22Rv1 (cell line): ENCODE data around the gene KCNG4.

Source experiments
- CTCF ChIP-seq: fragments of 450-650 bp; IDR thresholded peaks from 2 replicates; pipeline ENCODE4 v1.5.1; 2017; ENCODE audit warnings: mild to moderate bottlenecking
- ZFX ChIP-seq: fragments of 450-650 bp; IDR thresholded peaks from 2 replicates; pipeline ENCODE4 v1.6.1; 2017; ENCODE audit warnings: antibody characterized with exemption, borderline replicate concordance

GRCh38 chr16:84191466-84191865, 48.3 kb downstream of the KCNG4 start:
- no peak for TF ChIP-seq CTCF
- no peak for TF ChIP-seq ZFX
